ENCODE results near the gene GNGT1.

- no peak for TF ChIP-seq ZNF274 (IDR thresholded peaks at IDR 0.05; ENCODE audit: low read depth, low read length)
- no peak for TF ChIP-seq YY1 (IDR thresholded peaks at IDR 0.05; ENCODE audit: insufficient read depth, insufficient read length)
- no peak for TF ChIP-seq SUZ12 (IDR thresholded peaks at IDR 0.05; ENCODE audit: extremely low read depth, insufficient read depth, insufficient read length)
Observed at GRCh38 chr7:93921607-93922566, 15.5 kb downstream of the GNGT1 start, which contains the start of gene GNG11.
